H1 (cell line): ENCODE data around the gene RIN3. TPM values are rescaled to one million over a fixed set of nuclear protein-coding genes. Genes with fewer than 3 reads are reported as not detected.

Source experiments
- CTCF ChIA-PET: fragments of 300-600 bp; sonication (Branson Sonifier 250); formaldehyde crosslinking; loops from one replicate; lab custom pipeline; 2021; ENCODE audit not compliant: partially characterized antibody; lab: Charles Lee
- POLR2A ChIA-PET: fragments of 300-600 bp; sonication (Branson Sonifier 250); formaldehyde crosslinking; loops from one replicate; lab custom pipeline; 2021; ENCODE audit warnings: inconsistent platforms; ENCODE audit not compliant: partially characterized antibody; lab: Charles Lee
- DNase-seq, 2 experiments: peaks; one replicate each; pipeline versions ENCODE4 v3.0.0 to v3.0.0-alpha.2; 2010 to 2022; ENCODE audit warnings: low spot score in 2 of 2, low read depth in 1 of 2, mixed read lengths in 1 of 2
- FAIRE-seq: peaks from 2 replicates; lab custom pipeline; 2011; peaks lifted over from hg19 to GRCh38; lab: Jason Lieb, UNC
- H2AFZ ChIP-seq: 2 replicates; pipeline ENCODE4 v1.8.1; 2012; ENCODE audit warnings: low read length, inconsistent platforms
- H2AK5ac ChIP-seq: 2 replicates; pipeline ENCODE4 v1.6.1; 2013; ENCODE audit warnings: low read depth, low read length
- H2BK120ac ChIP-seq: replicated peaks from 2 replicates; pipeline ENCODE3; 2013; ENCODE audit warnings: low read depth, low read length, inconsistent platforms
- H2BK12ac ChIP-seq: 2 replicates; pipeline ENCODE4 v1.6.1; 2013; ENCODE audit warnings: low read depth, low read length
- H2BK15ac ChIP-seq: 2 replicates; pipeline ENCODE4 v1.6.1; 2013; ENCODE audit warnings: low read length
- H2BK20ac ChIP-seq: 2 replicates; pipeline ENCODE4 v1.6.1; 2013; ENCODE audit warnings: low read length
- H2BK5ac ChIP-seq: 2 replicates; pipeline ENCODE4 v1.6.1; 2013; ENCODE audit warnings: low read depth, low read length
- H3K14ac ChIP-seq: 2 replicates; pipeline ENCODE4 v1.6.1; 2013; ENCODE audit warnings: inconsistent platforms; ENCODE audit not compliant: insufficient read length
- H3K18ac ChIP-seq: 2 replicates; pipeline ENCODE4 v1.6.1; 2013; ENCODE audit warnings: low read length; ENCODE audit errors: extremely low read depth
- H3K23ac ChIP-seq: 2 replicates; pipeline ENCODE4 v1.6.1; 2013; ENCODE audit warnings: inconsistent platforms; ENCODE audit not compliant: insufficient read length
- H3K23me2 ChIP-seq: 2 replicates; pipeline ENCODE4 v1.6.1; 2013; ENCODE audit warnings: low read depth, low read length
- H3K27ac ChIP-seq: 2 replicates; pipeline ENCODE4 v1.6.1; 2011; ENCODE audit warnings: low read depth, low read length, inconsistent platforms
- H3K27me3 ChIP-seq, 4 experiments: replicated peaks in 1 of 4; 1 replicate in 1 of 4; 2 replicates in 3 of 4; pipeline versions ENCODE4 v1.6.1 to v1.8.1; 2011 to 2013; ENCODE audit warnings: low read length in 3 of 4, mild to moderate bottlenecking in 3 of 4, inconsistent platforms in 2 of 4, mixed read lengths in 2 of 4, moderate library complexity in 1 of 4; ENCODE audit not compliant: control insufficient read depth in 3 of 4, insufficient read depth in 3 of 4; ENCODE audit errors: extremely low read depth in 1 of 4
- H3K36me3 ChIP-seq, 4 experiments: 2 replicates each; pipeline versions ENCODE4 v1.6.1 to v1.8.1; 2011 to 2013; ENCODE audit warnings: mild to moderate bottlenecking in 4 of 4, low read length in 3 of 4, moderate library complexity in 2 of 4, control low read depth in 1 of 4, inconsistent platforms in 1 of 4; ENCODE audit not compliant: insufficient read depth in 4 of 4, control insufficient read depth in 2 of 4
- H3K4ac ChIP-seq: replicated peaks from 2 replicates; pipeline ENCODE3; 2013; ENCODE audit warnings: low read length, low read depth, mixed read lengths, inconsistent platforms; ENCODE audit not compliant: insufficient read length
- H3K4me1 ChIP-seq, 4 experiments: replicated peaks in 1 of 4; 1 replicate in 1 of 4; 2 replicates in 3 of 4; pipeline versions ENCODE4 v1.6.1 to v1.8.1; 2011 to 2013; ENCODE audit warnings: low read length in 3 of 4, inconsistent platforms in 2 of 4, mixed read lengths in 1 of 4; ENCODE audit not compliant: insufficient read depth in 4 of 4, control insufficient read depth in 3 of 4
- H3K4me2 ChIP-seq, 2 experiments: 2 replicates each; pipeline versions ENCODE4 v1.6.1 to v1.8.1; 2011 to 2013; ENCODE audit warnings: low read depth in 2 of 2, low read length in 2 of 2, control low read depth in 1 of 2, inconsistent platforms in 1 of 2, mild to moderate bottlenecking in 1 of 2; ENCODE audit not compliant: insufficient read depth in 1 of 2
- H3K4me3 ChIP-seq, 4 experiments: fragments of 200-600, 300-600 bp in 1 of 4; sonication (generic), shearing (Covaris generic), sonication (Bioruptor Twin) in 1 of 4; 2 replicates each; pipeline versions ENCODE4 v1.5.1 to v1.8.1; 2011 to 2016; ENCODE audit warnings: low read length in 4 of 4, low read depth in 3 of 4, control low read depth in 2 of 4, inconsistent platforms in 2 of 4, mild to moderate bottlenecking in 2 of 4, mixed read lengths in 1 of 4, moderate library complexity in 1 of 4; ENCODE audit not compliant: insufficient read depth in 2 of 4; ENCODE audit errors: extremely low read depth in 1 of 4
- H3K56ac ChIP-seq: replicated peaks from 2 replicates; pipeline ENCODE3; 2013; ENCODE audit warnings: low read depth, mild to moderate bottlenecking, mixed read lengths, low read length, inconsistent platforms; ENCODE audit not compliant: insufficient read length
- H3K79me1 ChIP-seq: 2 replicates; pipeline ENCODE4 v1.6.1; 2013; ENCODE audit warnings: low read depth, low read length, control low read depth
- H3K79me2 ChIP-seq, 2 experiments: 2 replicates each; pipeline versions ENCODE4 v1.6.1 to v1.8.1; 2012 to 2013; ENCODE audit warnings: low read length in 2 of 2, mild to moderate bottlenecking in 2 of 2, inconsistent platforms in 1 of 2; ENCODE audit not compliant: insufficient read depth in 2 of 2, control insufficient read depth in 1 of 2
- H3K9ac ChIP-seq, 4 experiments: replicated peaks in 1 of 4; 1 replicate in 1 of 4; 2 replicates in 3 of 4; pipeline versions ENCODE4 v1.6.1 to v1.8.1; 2011 to 2013; ENCODE audit warnings: low read depth in 3 of 4, low read length in 3 of 4, control low read depth in 2 of 4, mild to moderate bottlenecking in 2 of 4, moderate library complexity in 2 of 4, inconsistent platforms in 1 of 4; ENCODE audit errors: extremely low read depth in 1 of 4
- H3K9me3 ChIP-seq, 2 experiments: 2 replicates each; pipeline versions ENCODE4 v1.6.1 to v1.8.1; 2012 to 2013; ENCODE audit warnings: mild to moderate bottlenecking in 2 of 2, moderate library complexity in 2 of 2, control low read depth in 1 of 2, inconsistent platforms in 1 of 2, low read depth in 1 of 2, low read length in 1 of 2, mixed read lengths in 1 of 2; ENCODE audit not compliant: insufficient read depth in 2 of 2
- H4K20me1 ChIP-seq, 2 experiments: replicated peaks in 1 of 2; 2 replicates each; pipeline versions ENCODE3 to v1.8.1; 2011 to 2013; ENCODE audit warnings: inconsistent platforms in 2 of 2, low read length in 2 of 2, mild to moderate bottlenecking in 1 of 2; ENCODE audit not compliant: insufficient read depth in 2 of 2, control insufficient read depth in 1 of 2
- H4K5ac ChIP-seq: 2 replicates; pipeline ENCODE4 v1.6.1; 2013; ENCODE audit warnings: low read length, low read depth, mixed read lengths, inconsistent platforms; ENCODE audit not compliant: insufficient read length
- H4K8ac ChIP-seq: 2 replicates; pipeline ENCODE4 v1.8.0; 2013; ENCODE audit warnings: mild to moderate bottlenecking, moderate library complexity, low read length, inconsistent platforms; ENCODE audit not compliant: insufficient read depth; ENCODE audit errors: extremely low read depth
- H4K91ac ChIP-seq: replicated peaks from 2 replicates; pipeline ENCODE3; 2013; ENCODE audit warnings: low read length, mixed read lengths, inconsistent platforms; ENCODE audit not compliant: insufficient read length
- EP300 ChIP-seq, 2 experiments: IDR thresholded peaks; 1 replicate in 1 of 2; 2 replicates in 1 of 2; pipeline ENCODE4 v1.6.1; 2011 to 2012; ENCODE audit warnings: low read depth in 2 of 2, low read length in 2 of 2, mild to moderate bottlenecking in 2 of 2, borderline replicate concordance in 1 of 2, inconsistent platforms in 1 of 2, moderate library complexity in 1 of 2
- GABPA ChIP-seq: IDR thresholded peaks from 2 replicates; pipeline ENCODE4 v1.6.1; 2011; ENCODE audit warnings: mild to moderate bottlenecking, low read length, moderate library complexity, borderline replicate concordance; ENCODE audit not compliant: insufficient read depth
- HDAC6 ChIP-seq: IDR thresholded peaks from one replicate; pipeline ENCODE4 v1.7.1; 2012; ENCODE audit warnings: low read depth, mild to moderate bottlenecking, inconsistent platforms, low read length, moderate library complexity
- KDM4A ChIP-seq: IDR thresholded peaks from one replicate; pipeline ENCODE4 v1.7.1; 2012; ENCODE audit warnings: low read depth, mild to moderate bottlenecking, moderate library complexity, low read length, inconsistent platforms; ENCODE audit not compliant: severe bottlenecking
- WGBS, 2 experiments: shearing (Covaris generic) in 1 of 2; methylation state at CpG; one replicate each; pipeline versions ENCODE4 v1.1.6 to v1.1.7; 2013 to 2015; ENCODE audit warnings: low lambda C conversion rate in 2 of 2, mixed read lengths in 2 of 2, inconsistent platforms in 1 of 2, low coverage in 1 of 2, missing lambda C conversion rate in 1 of 2; ENCODE audit not compliant: insufficient replicate concordance in 2 of 2, insufficient coverage in 1 of 2, insufficient read length in 1 of 2; ENCODE audit errors: extremely low coverage in 1 of 2, missing lambda C conversion rate in 1 of 2; 5-methylcytosine and 5-hydroxymethylcytosine counted together
- polyA plus RNA-seq, 7 experiments: library from polyadenylated mRNA; depleted of rRNA in 3 of 7; stranded (reverse) in 5 of 7; unstranded in 2 of 7; fragments of >200 nt in 5 of 7; fragments of 200-250 nt in 2 of 7; gene quantifications; 1 replicate in 5 of 7; 2 replicates in 1 of 7; 4 replicates in 1 of 7; pipeline versions ENCODE4 v1.2.1 to v1.2.3, GENCODE V29; 2011 to 2013; ENCODE audit warnings: missing spikeins in 2 of 7, mixed read lengths in 2 of 7
- total RNA-seq: library from RNA; stranded (reverse); fragmentation: NEBNext Ultra II Directional; extraction: Animal tissue kit (Norgen Biotek cat#: 25700); gene quantifications from 2 replicates; pipeline ENCODE4 v1.2.1, GENCODE V29; 2021

The RIN3 gene
- total and polyA plus RNA-seq, 2 of the 8 experiments (the other 6 are each of a cell fraction or from before 2014, with no cell fraction given): 0.59 to 1.5 TPM

DNA sequence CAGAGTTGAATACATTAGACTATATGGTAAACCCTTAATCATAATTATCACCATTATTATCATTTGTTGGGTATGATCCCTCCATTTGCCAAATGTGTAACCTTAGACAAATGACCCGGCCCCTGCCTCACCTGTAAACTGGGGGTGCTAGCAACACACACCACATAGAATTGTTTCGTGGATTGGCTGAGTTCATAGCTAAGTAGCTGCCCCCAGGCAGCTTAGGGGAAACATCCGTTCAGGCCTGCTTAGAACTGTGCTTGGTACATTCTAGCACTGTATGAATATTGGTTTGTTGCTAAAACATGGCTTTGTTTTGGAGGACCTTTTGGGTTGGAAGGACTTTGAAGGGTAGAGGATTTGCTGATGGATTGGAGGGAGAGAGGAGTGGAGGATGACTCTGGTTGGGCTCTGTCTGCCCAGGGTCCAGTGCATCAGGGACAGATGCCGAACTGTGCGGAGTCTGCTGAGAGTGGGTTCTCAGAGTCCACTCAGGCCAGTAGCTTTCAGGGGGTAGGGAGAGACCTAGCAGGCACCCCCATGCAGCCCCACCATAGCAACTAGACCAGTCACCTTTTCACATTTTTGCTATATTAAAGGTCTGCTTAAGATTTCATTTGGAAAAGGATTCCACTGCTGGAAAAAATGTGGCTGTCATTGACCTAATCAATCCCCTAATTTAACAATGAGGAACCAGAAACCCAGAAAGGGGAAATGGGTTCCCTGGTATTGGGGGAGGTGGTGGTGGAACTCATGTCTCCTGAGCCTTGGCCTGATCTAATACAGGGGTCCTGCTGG lies 2.2 kb downstream of the RIN3 start:
- Histone ChIP-seq H3K27me3 (peaks cover 12 to 43% (median 28%) of the 10 kb centered on the region in 4 experiments), H4K20me1 (no peaks in the 10 kb centered on the region), H3K79me1 (no peaks in the 10 kb centered on the region), H3K23me2 (peaks cover 14% of the 10 kb centered on the region; the same call in 1 of the 2 replicates), H4K8ac (no peak overlapping the region), H4K91ac (no peak overlapping the region), H3K4me2 (no peak overlapping the region), H3K23ac (no peak overlapping the region), H3K9me3 (no peaks in the 10 kb centered on the region), H3K36me3 (no peaks in the 10 kb centered on the region), H2BK120ac (no peak overlapping the region), H3K79me2 (no peaks in the 10 kb centered on the region), H3K14ac (no peak overlapping the region), H3K4ac (no peak overlapping the region), H3K27ac (no peak overlapping the region), H3K18ac (no peak overlapping the region), H3K4me3 (no peak overlapping the region), H2BK20ac (no peak overlapping the region), H2BK15ac (no peak overlapping the region), H2BK12ac (no peak overlapping the region), H3K4me1 (0 out of 7 replicates have a peak, but pooled peaks cover 0 to 5% (median under 1%) of the 10 kb centered on the region in 4 experiments), H3K9ac (no peak overlapping the region), H2AFZ (no peak overlapping the region), H2AK5ac (no peak overlapping the region), H3K56ac (no peak overlapping the region)
- 90% methylated on average over 5 of the region's 5 CpGs; no CpG with 5 or more reads in 1 of the 2 experiments for WGBS, 2 experiments
- FAIRE-seq: no peak
- ChIA-PET POLR2A (no interaction called here), CTCF (interaction anchor here (0.8 to 2.0 kb wide), 2 partner anchors 98 to 175 kb away, joined by 3 to 4 read pairs; no protein-coding TSS in a partner anchor)
- TF ChIP-seq KDM4A: no peak
- TF ChIP-seq GABPA: no peak
- TF ChIP-seq HDAC6: no peak
- no peak for TF ChIP-seq EP300 (IDR thresholded peaks at IDR 0.05; ENCODE audit: borderline replicate concordance in 1 of 2, low read depth in 2 of 2, low read length in 2 of 2)
- TF ChIP-seq, all 59 proteins: peak for 0
- H4K5ac ChIP-seq: no peak overlapping the region
- H2BK5ac ChIP-seq: no peak overlapping the region
- DNase-seq: no peak
